GM12865 (cell line): ENCODE results near the gene RTP3.

Experiments used
- DNase-seq: peaks from one replicate; pipeline ENCODE4 v3.0.0; 2010; ENCODE audit warnings: low read depth
- H3K4me3 ChIP-seq: 2 replicates; pipeline ENCODE4 v1.5.1; 2011; ENCODE audit warnings: mild to moderate bottlenecking, low read depth, low read length, control low read depth
- CTCF ChIP-seq: IDR thresholded peaks from 2 replicates; pipeline ENCODE4 v1.5.1; 2011; ENCODE audit warnings: low read length, control low read depth, low read depth, inconsistent platforms; ENCODE audit not compliant: insufficient read depth; ENCODE audit errors: missing control alignments

RTP3 gene

GRCh38 chr3:46477756-46478155 lies 20.0 kb upstream of the RTP3 start:
- H3K4me3 ChIP-seq, result no peak overlapping the region
- DNase-seq, result no peak
- TF ChIP-seq CTCF, result no peak

- TF ChIP-seq CTCF, result no peak
- H3K4me3 ChIP-seq, result no peak overlapping the region
- DNase-seq, result no peak
Observed at GRCh38 chr3:46478341-46478740, 19.4 kb upstream of the RTP3 start.

GRCh38 chr3:46479021-46479420 lies 18.8 kb upstream of the RTP3 start:
- TF ChIP-seq CTCF, result no peak
- DNase-seq, result no peak

GRCh38 chr3:46479696-46480095 lies 18.1 kb upstream of the RTP3 start:
- no peak overlapping the region for H3K4me3 ChIP-seq
- TF ChIP-seq CTCF, result no peak
- no peak for DNase-seq

More at GRCh38 chr3:46479021-46479420, 18.8 kb upstream of the RTP3 start:
- no peak overlapping the region for H3K4me3 ChIP-seq

GRCh38 chr3:46480491-46481195 lies 17.1 kb upstream of the RTP3 start:
- H3K4me3 ChIP-seq, result no peak overlapping the region
- TF ChIP-seq CTCF, result no peak
- no peak for DNase-seq

GRCh38 chr3:46481636-46482035 lies 16.1 kb upstream of the RTP3 start:
- H3K4me3 ChIP-seq, result no peak overlapping the region
- TF ChIP-seq CTCF, result no peak
- DNase-seq, result no peak
